ENCODE results near the gene CLUH.

DNA sequence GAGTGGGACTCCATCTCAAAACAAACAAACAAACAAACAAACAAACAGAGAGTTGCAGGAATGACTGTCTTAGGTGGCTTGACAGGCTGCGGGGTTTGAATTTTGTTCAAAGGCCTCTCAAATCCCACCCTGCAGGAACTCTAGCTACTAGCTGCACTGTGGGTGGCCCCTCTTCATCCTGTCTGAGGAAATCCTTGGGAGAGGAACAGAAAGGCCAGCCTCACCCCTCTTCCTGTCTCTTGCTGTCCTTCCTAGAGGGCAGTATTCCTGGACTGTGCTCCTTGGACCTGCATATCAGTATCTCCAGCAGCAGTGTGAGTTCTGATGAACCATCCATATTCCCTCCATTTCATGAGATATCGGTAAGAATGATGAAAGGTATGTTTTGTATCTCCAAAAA is 39.9 kb upstream of the CLUH start:
- TF ChIP-seq, protein P1, sequence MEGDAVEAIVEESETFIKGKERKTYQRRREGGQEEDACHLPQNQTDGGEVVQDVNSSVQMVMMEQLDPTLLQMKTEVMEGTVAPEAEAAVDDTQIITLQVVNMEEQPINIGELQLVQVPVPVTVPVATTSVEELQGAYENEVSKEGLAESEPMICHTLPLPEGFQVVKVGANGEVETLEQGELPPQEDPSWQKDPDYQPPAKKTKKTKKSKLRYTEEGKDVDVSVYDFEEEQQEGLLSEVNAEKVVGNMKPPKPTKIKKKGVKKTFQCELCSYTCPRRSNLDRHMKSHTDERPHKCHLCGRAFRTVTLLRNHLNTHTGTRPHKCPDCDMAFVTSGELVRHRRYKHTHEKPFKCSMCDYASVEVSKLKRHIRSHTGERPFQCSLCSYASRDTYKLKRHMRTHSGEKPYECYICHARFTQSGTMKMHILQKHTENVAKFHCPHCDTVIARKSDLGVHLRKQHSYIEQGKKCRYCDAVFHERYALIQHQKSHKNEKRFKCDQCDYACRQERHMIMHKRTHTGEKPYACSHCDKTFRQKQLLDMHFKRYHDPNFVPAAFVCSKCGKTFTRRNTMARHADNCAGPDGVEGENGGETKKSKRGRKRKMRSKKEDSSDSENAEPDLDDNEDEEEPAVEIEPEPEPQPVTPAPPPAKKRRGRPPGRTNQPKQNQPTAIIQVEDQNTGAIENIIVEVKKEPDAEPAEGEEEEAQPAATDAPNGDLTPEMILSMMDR (IDR thresholded peaks at IDR 0.05), result no peak
- TF ChIP-seq ZFX (IDR thresholded peaks at IDR 0.05; ENCODE audit: borderline replicate concordance), result no peak

Data from 22Rv1 (cell line).